Measurements from ENCODE around the gene VEGFC.

Gene VEGFC, protein sequence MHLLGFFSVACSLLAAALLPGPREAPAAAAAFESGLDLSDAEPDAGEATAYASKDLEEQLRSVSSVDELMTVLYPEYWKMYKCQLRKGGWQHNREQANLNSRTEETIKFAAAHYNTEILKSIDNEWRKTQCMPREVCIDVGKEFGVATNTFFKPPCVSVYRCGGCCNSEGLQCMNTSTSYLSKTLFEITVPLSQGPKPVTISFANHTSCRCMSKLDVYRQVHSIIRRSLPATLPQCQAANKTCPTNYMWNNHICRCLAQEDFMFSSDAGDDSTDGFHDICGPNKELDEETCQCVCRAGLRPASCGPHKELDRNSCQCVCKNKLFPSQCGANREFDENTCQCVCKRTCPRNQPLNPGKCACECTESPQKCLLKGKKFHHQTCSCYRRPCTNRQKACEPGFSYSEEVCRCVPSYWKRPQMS

DNA sequence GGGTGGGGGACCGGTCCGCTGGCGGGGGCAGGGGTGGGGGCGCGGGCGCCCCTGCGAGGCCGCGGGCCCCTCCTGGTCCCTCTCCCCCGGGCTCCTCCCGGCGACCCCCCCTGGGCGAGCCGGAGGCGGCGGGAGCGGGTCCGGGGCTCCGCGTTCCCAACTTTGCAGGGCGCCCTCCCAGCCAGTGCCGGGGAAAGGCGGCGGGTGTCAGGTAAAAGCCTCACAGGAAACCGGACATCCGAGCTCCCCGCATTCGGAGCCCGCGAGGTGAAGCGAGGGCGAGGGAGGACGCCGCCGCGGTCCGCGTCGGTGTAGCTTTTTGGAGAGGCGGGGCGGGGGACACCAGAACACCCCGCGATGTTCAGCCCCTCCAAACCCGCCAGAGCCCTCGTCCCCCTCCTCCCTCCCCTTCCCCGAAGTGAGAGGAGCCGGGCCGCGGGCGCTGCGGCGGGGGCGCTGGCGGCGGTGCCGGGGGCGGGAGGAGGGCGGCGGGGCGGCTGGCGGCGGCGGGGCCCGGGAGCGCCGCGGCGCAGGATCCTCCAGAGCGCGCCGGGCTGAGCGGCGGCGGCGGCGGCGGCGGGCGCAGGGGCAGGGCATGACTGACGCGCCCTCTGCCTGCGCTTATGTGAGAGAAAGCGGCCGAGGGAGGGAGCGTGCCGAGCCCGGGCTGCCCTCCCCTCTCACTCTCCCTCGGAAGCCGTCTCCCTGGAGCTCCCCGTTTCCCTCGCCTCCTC, at the start of gene VEGFC:
TSS of gene VEGFC (minus strand) at position 597 of the 734 bp plus-strand sequence. CDS start 611 bp downstream, outside the sequence.
- no peak for DNase-seq

DNA sequence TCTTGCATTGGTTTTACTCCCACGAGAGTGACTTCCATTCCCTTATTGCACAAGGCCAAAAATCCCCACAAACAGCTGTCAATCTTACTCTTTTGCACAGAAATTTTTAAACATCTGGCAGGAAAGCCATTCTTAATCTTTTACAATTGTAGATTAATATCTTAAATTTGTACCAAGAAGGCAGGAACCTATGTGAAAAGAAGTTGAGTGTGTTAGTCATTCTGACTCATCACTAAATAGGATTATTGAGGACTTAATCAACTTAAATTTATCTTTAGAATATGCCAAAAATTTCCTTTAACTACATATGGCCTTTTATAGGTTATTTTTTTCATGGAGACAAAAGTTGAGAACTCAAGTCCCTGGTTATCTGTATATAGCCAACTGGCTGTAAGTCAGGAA, 49.0 kb upstream of the VEGFC start:
- DNase-seq, result no peak

DNA sequence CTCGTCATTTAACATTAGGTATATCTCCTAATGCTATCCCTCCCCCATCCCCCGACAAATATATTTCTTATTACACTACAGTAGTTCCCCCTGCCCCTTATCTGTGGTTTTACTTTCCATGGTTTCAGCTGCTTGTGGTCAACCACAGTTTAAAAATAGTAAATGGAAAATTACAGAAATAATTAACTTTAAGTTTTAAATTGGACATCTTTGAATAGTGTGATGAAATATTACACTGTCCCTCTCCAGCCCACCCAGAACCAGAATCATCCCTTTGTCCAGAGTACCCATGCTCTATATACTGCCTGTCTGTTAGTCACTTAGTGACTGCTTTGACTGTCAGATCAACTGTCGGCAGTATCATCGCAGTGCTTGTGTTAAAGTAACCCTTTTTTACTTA, 47.4 kb upstream of the VEGFC start:
- DNase-seq, result no peak

DNA sequence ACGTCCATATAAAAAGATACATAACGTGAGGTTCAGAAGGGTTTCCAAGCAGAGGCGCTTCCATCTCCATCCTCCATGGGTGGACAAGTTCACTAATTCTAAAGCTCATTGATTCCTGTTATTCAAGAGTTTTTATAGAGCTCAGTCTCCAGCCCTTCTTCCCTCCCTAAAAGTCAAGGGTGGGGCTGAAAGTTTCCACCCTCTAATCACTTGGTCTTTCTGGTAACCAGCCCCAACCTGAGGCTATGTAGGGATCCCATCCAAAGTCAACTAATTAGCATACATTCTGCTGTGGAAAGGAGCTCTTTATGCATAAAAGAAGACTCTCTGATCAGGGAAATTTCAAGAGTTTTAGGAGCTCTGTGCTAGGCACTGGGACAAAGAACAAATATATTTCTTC, 46.9 kb upstream of the VEGFC start:
- no peak for DNase-seq

DNA sequence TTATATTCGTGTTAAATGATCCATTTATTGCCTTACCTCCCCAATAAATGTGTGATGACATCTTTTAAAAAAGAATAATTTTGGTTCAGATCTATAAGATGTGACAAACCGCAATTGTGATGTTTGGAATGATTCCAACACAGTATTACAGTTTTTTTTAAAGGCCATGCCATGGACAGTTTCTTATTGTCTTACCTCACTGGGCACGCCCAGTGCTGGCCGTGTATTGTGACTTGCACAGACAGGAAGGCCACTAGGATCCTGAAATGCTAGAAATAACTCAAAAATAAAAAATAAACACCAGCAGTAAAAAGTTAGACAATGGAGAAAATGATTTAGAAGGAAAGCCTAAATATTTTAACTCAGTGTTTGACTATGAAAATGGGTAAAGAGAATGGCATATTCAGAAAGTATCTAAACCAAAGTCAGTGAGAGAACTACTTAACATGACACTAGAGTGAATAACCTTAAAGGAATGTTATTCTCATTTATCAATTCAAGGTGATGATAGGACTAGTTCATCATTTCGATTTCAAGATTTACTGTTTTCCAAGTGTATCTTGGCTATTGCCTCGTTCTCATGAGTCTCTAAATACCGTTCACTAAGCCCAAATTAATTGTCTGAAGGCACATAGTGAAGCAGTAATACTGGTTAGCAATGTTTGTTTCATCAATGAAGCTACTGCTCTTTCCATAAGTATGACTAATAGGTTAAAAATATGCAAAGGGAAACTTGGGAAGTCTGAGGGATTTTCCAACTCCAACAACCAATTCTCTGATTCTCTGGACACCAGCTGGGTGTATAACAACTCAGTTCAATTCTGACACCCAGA, 46.1 kb upstream of the VEGFC start:
- DNase-seq, result no peak

DNA sequence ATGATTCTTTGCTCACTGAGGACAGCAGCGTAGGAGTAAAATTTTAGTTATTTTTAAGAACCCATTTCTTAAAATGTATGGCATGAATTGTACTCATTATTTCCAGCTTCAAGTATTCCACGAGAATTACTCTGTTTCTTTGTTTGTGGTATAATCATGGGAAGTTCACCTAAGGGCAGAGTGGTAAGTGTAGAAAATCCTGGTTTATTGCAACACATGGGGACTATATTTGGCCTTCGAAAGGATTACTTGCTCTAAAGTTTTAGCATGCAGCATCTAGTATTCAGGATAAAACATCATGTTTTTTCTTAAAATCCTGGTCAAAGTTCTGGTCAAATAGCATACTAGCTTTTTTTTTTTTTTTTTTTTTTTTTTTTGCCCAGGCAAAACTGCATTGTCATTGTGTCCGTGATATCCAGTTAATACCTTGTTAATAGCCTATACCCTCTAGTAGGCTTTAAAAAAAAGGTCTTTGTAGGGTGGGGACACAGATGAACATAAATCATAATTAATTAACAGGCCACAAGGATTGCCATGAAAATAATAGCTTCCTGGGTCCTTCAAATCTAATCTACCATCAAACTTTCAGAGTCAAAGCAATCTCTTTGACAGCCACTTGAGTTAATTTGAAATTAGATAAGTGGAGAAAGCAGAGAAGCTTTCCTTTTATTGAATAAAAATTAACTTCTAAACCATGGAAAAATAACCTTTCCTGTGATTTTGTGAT, 44.6 kb upstream of the VEGFC start:
- no peak for DNase-seq

DNA sequence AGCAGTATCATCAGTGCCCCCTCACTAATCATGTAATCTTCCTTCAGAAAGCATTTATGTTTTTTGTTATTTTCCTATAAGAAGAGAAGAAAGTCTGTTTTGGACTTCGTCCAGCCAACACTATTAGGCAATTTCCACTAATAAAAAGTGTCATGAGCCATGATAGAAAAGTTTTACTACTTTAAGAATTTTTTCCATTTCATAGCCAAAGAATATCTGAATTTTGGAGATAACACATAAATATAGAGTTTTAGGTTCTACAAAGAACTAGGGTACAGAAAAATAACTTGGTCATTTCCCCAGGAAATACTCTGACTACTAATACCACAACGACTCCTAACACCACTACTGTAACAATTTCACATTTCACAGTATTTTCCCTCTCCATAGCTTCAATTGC, 41.8 kb upstream of the VEGFC start:
- no peak for DNase-seq

DNA sequence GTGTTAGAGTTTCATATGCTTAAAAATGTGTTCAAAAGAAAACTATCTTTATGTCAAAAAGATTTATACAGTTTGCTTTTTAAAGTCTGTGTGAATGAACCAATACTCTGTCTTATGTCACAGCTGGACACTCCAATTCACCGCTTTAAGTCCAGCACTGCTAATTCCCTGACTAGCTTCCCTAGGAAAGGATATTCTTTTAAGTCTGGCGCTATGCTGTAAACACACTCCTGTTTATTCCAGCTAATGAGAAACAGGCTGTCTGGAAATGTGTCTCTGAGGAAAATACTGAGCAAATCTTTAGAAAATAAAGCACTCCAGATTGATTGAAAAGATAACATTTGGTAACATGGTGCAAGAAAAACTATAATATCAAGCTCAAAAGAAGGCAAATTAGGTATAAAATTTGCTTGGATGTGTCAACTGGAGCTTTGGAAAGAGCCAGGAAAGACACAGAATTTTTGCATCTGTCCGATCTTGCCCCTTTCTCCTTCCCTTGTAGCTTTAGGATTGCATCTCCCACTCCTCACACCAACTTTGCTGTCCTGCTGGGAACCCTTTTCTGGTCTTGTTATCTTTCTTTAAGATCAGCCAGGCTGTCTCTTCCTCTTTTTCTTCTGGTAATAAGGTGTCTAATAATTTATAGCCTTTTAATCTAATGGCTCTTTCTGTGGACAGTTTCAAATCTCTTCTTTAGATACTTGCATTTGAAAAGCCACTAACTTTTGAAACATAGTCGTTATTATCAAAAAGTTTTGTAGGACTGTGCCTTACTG, 40.9 kb upstream of the VEGFC start:
- no peak for DNase-seq

DNA sequence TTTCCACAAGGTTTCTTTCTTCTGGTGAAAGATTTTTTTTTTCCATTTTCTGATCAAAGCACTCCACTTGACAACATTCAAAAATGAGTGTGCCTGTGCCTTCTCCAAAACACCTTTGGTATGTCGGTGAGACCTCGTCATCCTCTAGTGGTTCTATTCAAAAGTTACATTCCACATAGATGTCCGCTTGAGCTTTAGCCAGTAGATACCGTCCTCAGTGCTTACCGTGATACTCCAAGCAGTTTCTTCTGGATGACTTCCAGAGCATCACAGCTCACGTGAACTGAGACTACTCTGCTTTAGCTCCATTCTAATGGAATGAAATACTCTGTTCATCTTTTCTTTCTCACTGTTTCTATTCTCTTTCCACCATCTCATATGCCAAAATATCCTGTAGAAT, 38.2 kb upstream of the VEGFC start:
- no peak for DNase-seq

DNA sequence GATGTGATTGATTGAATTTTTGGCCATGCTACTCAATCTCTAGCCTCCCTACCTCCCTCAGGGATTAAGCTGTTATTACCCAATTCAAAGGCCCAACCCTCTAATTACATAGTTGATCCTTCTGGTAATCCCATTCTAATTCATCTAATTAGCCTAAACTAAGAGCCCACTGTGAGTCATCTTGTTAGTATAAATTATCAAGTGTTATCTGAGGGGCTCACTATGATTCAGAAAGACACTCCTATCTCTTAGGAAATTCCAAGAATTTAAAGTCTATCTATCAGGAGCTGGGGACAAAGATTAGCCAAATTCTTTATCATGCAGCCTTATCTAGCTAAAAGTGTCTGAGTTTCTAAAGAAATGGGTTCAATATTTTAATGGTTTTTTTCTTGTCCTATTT, 32.9 kb upstream of the VEGFC start:
- DNase-seq, result no peak

DNA sequence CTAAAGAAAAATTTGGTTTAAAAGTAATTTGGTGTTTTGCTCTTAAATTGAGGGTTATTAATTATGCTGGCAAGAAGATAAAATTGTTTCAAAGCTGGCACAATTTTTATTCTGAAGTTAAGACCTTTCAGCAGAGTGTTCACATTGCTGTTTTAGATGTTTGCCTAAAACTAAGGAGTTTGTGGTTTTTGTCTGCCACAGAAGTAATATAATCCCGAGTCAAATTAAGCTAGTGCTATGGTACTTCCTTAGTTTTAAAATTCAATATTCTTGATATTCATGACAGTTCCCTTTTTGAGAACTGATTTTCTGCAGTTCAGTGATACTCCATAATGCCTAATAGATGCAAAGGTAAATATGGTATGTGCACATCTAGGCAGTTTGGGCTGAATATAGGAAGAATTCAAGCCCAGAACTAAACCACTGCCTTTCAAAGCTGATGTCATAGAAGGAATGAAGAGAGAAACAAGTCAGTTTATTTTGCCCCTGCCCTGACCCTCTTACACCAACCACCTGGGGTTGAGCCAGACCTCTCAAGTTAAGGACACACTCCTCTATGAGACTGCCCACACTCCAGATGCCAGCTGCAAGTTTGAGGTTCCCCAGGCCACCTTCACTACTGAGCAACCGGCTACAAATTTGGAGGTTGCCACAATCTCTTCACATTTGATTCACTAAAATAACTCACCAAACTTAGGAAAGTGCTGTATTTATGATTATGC, 32.1 kb upstream of the VEGFC start:
- no peak for DNase-seq

DNA sequence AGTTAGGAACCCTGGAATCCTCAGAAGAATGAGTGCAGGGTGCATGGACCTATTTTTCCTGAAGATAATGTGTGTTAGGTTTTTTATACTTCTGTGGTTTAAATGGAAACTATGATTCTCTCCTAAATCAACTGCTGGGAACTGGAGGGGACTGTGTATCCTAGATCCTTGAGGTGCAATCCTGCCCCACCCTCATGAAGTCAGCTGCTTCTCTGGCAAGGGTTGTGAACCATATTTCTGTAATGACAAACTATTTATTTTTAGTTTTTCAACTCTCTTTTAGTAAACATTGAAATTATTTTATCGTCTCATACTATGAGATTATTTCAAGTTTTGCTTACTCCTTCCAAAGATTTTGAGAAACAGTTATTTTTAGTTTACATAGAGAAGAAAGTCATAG, 25.8 kb upstream of the VEGFC start:
- no peak for DNase-seq

DNA sequence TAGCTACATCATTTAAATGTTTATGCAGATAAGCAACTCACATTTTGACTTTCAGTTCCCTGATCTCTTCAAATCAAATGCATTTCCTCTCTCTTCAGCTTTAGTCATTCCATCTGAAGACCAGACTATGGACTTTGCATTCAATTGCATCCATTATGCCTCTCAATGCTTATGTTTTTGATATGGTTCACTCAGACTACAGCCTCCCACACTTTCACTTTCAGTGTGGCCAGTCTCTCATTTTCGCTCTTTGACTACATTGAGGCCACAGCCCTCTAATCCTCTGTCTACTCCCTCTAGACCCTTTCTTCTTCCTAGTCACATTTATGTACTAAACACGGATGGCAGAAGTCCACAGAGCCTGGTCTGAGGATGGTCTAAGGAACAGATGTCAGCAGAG, 24.5 kb upstream of the VEGFC start:
- DNase-seq, result no peak

DNA sequence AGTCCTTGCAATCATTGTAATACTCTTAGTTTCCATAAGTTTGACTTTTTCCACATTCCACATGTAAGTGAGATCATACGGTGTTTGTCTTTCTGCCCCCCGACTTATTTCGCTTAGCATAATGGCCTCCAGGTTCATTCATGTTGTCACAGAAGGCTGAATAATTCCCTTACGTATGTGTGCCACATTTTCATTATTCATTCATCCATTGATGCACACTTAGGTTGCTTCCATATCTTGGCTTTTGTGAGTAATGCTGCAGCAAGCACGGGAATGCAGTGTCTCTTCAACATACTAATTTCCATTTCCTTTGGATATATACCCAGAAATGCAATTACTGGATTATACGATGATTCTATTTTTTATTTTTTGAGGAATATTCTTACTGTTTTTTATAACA, 22.0 kb upstream of the VEGFC start:
- no peak for DNase-seq

DNA sequence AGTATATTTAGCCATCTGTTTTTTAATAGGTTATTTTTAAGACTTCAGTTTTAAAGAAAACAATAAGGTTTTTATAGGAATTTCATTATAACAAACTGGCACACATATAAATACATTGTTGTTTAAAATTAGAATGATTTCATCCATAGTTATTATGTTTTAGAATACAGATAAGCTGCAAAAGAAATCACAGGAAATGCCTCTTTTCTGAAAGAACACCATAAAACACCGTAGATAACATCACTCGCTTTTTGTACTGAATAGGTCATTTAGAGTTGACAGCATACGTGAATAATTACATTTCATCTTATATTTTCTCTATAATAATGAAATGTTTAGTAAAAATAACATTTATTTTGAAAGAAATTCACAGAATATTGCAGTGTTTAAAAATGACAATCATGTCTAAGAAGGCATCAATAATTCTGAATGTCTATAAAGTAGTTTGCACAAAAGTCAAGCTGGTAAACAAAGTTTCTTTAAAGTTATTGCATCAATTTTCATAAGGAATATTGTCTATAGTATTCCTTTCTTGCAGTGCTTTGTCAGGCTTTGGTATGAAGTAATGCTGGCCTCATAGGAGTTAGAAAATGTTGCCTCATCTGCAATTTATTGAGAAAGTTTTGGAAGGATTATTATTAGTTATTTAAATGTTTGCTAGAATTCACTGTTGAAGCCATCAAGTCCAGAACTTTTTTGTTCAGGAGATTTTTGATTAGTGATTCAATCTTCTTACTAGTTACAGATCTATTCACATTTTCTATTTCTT, 17.9 kb upstream of the VEGFC start:
- DNase-seq, result no peak

DNA sequence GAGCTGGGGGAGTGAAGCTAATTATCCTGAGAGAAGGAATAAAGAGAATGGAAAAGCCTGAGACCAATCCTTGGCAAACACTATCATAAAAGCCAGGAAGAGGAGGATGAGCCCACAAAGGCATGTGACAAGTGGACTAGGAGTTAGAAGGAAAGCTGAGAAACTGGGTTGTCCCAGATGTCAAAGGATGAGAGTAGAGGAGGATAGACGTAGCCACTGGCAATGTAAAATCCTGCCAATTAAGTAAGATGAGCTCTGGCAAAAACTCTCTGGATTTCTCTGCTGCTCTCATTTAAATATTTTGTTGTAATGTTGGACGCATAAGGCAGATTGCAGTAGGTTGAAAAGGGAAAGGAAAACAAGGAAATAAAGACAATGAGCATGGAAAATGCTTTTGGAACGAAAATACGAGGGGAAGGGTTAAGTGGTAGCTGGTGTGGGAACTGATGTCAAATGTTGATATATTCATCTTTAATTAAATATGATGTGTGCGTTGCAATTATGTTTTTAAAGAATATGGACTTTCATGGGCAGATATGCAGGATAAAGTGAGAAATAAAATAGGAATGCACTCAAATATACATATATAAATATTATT, 14.2 kb upstream of the VEGFC start:
- no peak for DNase-seq

DNA sequence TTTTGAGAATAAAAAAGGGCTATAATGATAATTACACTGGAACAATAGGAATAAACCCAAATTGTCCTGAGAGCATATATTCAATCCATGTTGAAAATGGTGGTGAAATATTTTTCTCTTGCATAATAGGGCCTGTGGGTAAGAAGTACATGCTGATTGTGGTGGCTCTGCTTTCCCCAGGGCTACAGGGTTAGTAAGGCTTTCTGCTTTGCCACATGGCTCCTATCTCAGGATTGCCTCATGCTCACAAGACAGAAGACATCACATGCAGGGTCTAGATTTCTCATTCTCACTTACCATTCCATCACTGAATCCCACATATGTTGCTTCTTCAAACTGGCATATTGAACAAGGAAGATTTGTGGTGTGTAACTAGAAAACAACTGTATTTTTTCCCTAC, 12.4 kb upstream of the VEGFC start:
- no peak for DNase-seq

DNA sequence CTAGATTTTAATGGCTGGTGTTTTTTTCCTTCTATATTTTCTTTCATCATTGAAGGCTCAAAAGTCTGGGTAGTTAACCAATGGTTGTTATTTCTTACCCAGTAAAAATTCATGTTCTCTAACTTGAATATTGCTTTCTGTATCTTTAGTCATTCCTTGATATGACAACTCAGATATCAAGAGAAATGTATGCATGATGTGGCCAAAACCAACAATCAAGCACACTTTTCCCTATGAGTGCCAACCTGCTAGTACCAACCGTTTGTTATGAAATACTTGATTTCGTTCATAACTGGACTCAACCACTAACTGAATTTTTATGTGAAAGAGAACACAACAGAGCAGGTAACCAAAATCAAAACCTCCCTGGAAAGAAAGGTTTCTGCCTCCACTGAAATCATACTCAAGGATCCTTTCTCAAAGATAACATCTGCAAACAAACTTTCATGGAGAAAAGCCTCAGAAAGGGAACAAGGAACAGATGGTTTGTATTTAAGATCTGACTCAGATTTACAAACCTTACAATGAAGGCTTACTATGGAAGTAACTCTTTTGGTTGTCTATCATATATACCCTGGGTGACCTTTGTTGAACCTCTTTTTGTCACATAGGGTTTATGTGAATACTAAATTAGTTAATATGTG, 8.3 kb upstream of the VEGFC start:
- no peak for DNase-seq

DNA sequence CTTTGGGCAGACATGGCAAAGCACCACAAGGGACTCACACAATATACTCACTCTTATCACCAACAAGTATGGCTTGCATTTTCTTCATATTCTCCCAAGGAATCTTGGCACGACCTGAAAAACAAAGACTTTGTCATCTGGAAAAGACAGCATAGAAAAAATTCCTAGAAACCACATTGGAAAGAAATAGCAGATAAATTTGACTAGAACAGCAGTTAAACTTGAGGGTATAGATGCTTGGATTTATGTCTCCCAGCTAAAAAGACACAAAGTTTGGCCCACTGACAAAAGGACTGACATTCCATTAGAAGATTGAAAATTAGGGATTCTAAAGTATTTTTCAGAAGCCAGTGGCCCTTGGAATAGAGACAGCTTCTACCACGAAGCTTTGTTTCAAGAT, 6.9 kb upstream of the VEGFC start:
- no peak for DNase-seq

DNA sequence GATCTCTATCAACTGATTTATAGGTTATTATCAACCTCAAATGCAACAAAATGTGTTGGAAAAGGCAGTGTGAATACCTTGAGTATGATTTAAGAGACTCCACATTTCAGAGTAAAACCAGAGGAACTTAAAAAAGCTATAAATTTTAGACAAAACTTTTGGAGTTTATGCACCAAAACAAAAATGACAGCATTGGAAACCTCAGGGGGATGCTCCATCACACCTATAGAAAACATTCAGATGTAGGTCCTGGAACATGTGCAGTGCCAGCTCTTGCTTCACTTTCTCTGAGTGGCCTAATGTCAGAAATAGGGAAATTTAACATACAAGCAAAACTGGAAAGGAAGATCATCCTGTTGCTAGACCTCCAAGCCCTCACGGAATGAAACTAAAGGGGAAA, 5.8 kb upstream of the VEGFC start:
- DNase-seq, result no peak
